ENCODE data around the gene EXD3.

The EXD3 gene

GRCh38 chr9:137392232-137393007 lies 30.5 kb downstream of the EXD3 start:
- TF ChIP-seq MAX (IDR thresholded peaks at IDR 0.05) = no peak
- no peak for TF ChIP-seq TEAD4 (IDR thresholded peaks at IDR 0.05)
- TF ChIP-seq EP300 (IDR thresholded peaks at IDR 0.05; ENCODE audit: borderline replicate concordance) = no peak

GRCh38 chr9:137391411-137391754 lies 31.6 kb downstream of the EXD3 start:
- TF ChIP-seq RAD21 (IDR thresholded peaks at IDR 0.05; ENCODE audit: low read depth) (no peak), CREB1 (IDR thresholded peaks at IDR 0.05; ENCODE audit: low read depth) (no peak), NFIC (IDR thresholded peaks at IDR 0.05) (no peak), MAX (IDR thresholded peaks at IDR 0.05) (no peak), ZBTB7A (IDR thresholded peaks at IDR 0.05; ENCODE audit: low read depth) (no peak)

GRCh38 chr9:137390553-137391410 lies 32.2 kb downstream of the EXD3 start:
- no peak for TF ChIP-seq TEAD4 (IDR thresholded peaks at IDR 0.05)
- TF ChIP-seq USF1 (IDR thresholded peaks at IDR 0.05) = no peak
- TF ChIP-seq RAD21 (IDR thresholded peaks at IDR 0.05; ENCODE audit: low read depth) = no peak
- no peak for TF ChIP-seq TCF12 (IDR thresholded peaks at IDR 0.05; ENCODE audit: low read depth)
- TF ChIP-seq ZBTB7A (IDR thresholded peaks at IDR 0.05; ENCODE audit: low read depth) = no peak
- TF ChIP-seq YY1 (IDR thresholded peaks at IDR 0.05; ENCODE audit: low read depth) = no peak
- no peak for TF ChIP-seq CEBPB (IDR thresholded peaks at IDR 0.05)
- no peak for TF ChIP-seq NFIC (IDR thresholded peaks at IDR 0.05)
- no peak for TF ChIP-seq REST (IDR thresholded peaks at IDR 0.05; ENCODE audit: low read depth)
- TF ChIP-seq FOXM1 (IDR thresholded peaks at IDR 0.05; ENCODE audit: borderline replicate concordance, low read depth) = no peak
- no peak for TF ChIP-seq CREB1 (IDR thresholded peaks at IDR 0.05; ENCODE audit: low read depth)
- no peak for TF ChIP-seq MAX (IDR thresholded peaks at IDR 0.05)
- TF ChIP-seq TAF1 (IDR thresholded peaks at IDR 0.05; ENCODE audit: low read depth) = no peak
- no peak for TF ChIP-seq EP300 (IDR thresholded peaks at IDR 0.05; ENCODE audit: borderline replicate concordance)
- TF ChIP-seq EGR1 (IDR thresholded peaks at IDR 0.05) = no peak

GRCh38 chr9:137389428-137389746 lies 33.6 kb downstream of the EXD3 start:
- TF ChIP-seq FOXM1 (IDR thresholded peaks at IDR 0.05; ENCODE audit: borderline replicate concordance, low read depth) (no peak), EP300 (IDR thresholded peaks at IDR 0.05; ENCODE audit: borderline replicate concordance) (no peak), REST (IDR thresholded peaks at IDR 0.05; ENCODE audit: low read depth) (no peak), TAF1 (IDR thresholded peaks at IDR 0.05; ENCODE audit: low read depth) (no peak), RAD21 (IDR thresholded peaks at IDR 0.05; ENCODE audit: low read depth) (no peak), MAX (IDR thresholded peaks at IDR 0.05) (no peak), NFIC (IDR thresholded peaks at IDR 0.05) (no peak), TCF12 (IDR thresholded peaks at IDR 0.05; ENCODE audit: low read depth) (no peak), ZBTB7A (IDR thresholded peaks at IDR 0.05; ENCODE audit: low read depth) (no peak), EGR1 (IDR thresholded peaks at IDR 0.05) (no peak), CREB1 (IDR thresholded peaks at IDR 0.05; ENCODE audit: low read depth) (no peak), YY1 (IDR thresholded peaks at IDR 0.05; ENCODE audit: low read depth) (no peak), TEAD4 (IDR thresholded peaks at IDR 0.05) (no peak), USF1 (IDR thresholded peaks at IDR 0.05) (no peak)

All from Ishikawa (cell line).